BE2C (cell line): ENCODE measurements around the gene KNTC1.

Experiments used
- DNase-seq: peaks from one replicate; pipeline ENCODE4 v3.0.0-alpha.2; 2020
- H3K27me3 ChIP-seq: fragments of 250-450 bp; sonication (Bioruptor Pico); 2 replicates; pipeline ENCODE4 v1.5.1; 2020; ENCODE audit warnings: mild to moderate bottlenecking
- H3K36me3 ChIP-seq: fragments of 250-450 bp; sonication (Bioruptor Pico); 2 replicates; pipeline ENCODE4 v1.5.1; 2020; ENCODE audit warnings: mild to moderate bottlenecking
- H3K4me1 ChIP-seq: fragments of 250-450 bp; sonication (Bioruptor Pico); 2 replicates; pipeline ENCODE4 v1.5.1; 2020
- H3K4me3 ChIP-seq: 2 replicates; pipeline ENCODE4 v1.5.1; 2011; ENCODE audit warnings: low read depth, low read length
- H3K9me3 ChIP-seq: fragments of 250-450 bp; sonication (Bioruptor Pico); 2 replicates; pipeline ENCODE4 v1.5.1; 2020
- TF ChIP-seq, protein P1 (sequence below): IDR thresholded peaks from 2 replicates; pipeline ENCODE4 v1.5.1; 2012; ENCODE audit warnings: mild to moderate bottlenecking, low read depth, low read length

Gene KNTC1

DNA sequence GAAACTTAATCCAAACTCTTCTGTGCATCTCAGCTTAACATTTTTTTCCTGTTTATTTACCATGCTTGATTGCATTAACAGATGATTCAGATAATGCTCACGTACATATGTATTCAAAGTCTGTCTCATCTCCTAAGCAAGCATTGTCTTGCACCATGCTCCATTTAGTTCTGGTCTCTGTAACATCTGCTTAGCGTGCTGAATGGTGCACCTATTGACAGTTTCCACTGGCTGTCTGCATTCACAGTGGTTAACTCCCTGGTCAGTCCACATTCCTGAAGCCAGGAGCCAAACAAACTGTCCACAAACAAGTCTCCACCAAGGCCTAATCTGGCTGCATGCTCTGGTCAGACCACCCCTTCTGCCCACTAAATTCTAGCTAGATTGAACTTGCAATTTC, 83.9 kb downstream of the KNTC1 start:
- DNase-seq, result no peak
- H3K36me3 ChIP-seq, result peaks cover 83% of the 10 kb centered on the region

DNA sequence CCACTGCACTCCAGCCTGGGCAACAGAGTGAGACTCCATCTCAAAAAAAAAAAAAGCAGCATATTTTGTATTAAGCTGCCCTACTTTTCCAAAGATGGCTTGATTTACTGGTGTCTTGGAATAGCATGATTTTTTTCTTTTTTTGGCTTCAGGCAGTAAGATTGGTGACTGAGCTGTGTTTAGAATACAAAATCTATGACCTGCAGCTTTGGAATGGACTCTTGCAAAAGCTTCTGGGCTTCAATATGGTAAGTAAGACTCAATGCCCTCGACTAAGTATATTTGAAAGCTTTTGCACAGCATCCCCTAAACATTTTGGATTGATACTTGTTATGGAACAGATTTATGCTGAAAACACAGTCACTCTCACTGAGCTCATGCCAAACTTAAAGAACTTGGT, 87.8 kb downstream of the KNTC1 start:
- H3K27me3 ChIP-seq, result no peaks in the 10 kb centered on the region
- TF ChIP-seq, protein P1, sequence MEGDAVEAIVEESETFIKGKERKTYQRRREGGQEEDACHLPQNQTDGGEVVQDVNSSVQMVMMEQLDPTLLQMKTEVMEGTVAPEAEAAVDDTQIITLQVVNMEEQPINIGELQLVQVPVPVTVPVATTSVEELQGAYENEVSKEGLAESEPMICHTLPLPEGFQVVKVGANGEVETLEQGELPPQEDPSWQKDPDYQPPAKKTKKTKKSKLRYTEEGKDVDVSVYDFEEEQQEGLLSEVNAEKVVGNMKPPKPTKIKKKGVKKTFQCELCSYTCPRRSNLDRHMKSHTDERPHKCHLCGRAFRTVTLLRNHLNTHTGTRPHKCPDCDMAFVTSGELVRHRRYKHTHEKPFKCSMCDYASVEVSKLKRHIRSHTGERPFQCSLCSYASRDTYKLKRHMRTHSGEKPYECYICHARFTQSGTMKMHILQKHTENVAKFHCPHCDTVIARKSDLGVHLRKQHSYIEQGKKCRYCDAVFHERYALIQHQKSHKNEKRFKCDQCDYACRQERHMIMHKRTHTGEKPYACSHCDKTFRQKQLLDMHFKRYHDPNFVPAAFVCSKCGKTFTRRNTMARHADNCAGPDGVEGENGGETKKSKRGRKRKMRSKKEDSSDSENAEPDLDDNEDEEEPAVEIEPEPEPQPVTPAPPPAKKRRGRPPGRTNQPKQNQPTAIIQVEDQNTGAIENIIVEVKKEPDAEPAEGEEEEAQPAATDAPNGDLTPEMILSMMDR, result no peak
- no peaks in the 10 kb centered on the region for H3K9me3 ChIP-seq
- no peaks in the 10 kb centered on the region for H3K4me1 ChIP-seq
- DNase-seq, result no peak
- H3K36me3 ChIP-seq, result peaks cover 71% of the 10 kb centered on the region
- no peak overlapping the region for H3K4me3 ChIP-seq

More for the DNA sequence above, 83.9 kb downstream of the KNTC1 start:
- TF ChIP-seq, protein P1, result no peak
- Histone ChIP-seq H3K27me3 (no peaks in the 10 kb centered on the region), H3K4me3 (no peak overlapping the region), H3K4me1 (no peaks in the 10 kb centered on the region), H3K9me3 (no peaks in the 10 kb centered on the region)

DNA sequence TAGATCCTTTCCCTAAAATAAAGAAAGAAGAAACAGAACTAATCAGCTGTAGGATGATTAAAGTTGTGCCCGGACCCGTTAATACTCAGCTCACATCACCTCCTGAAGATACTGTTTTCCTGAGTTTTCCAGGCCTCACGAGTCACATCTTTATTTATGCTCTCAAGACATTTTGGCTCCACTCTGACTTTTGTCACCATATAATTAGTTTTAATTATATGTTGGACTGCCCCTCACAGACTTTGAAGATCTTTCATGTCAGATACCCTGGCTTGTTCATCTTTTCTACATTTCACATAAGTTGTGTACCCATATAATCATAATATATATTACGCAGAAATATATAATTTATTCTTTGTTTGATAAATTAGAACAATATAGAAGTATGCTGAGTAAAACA, 88.7 kb downstream of the KNTC1 start:
- TF ChIP-seq, protein P1, result no peak
- H3K9me3 ChIP-seq, result no peaks in the 10 kb centered on the region
- H3K27me3 ChIP-seq, result no peaks in the 10 kb centered on the region
- H3K36me3 ChIP-seq, result peaks cover 69% of the 10 kb centered on the region
- no peak overlapping the region for H3K4me3 ChIP-seq
- DNase-seq, result no peak
- no peaks in the 10 kb centered on the region for H3K4me1 ChIP-seq

- H3K9me3 ChIP-seq, result no peaks in the 10 kb centered on the region
- peaks cover 9% of the 10 kb centered on the region for H3K36me3 ChIP-seq
- H3K27me3 ChIP-seq, result no peaks in the 10 kb centered on the region
- H3K4me3 ChIP-seq, result no peak overlapping the region
- DNase-seq, result no peak
- H3K4me1 ChIP-seq, result no peaks in the 10 kb centered on the region
- TF ChIP-seq, protein P1, result no peak
Measured at GRCh38 chr12:122635471-122635870, 108.4 kb downstream of the KNTC1 start.

DNA sequence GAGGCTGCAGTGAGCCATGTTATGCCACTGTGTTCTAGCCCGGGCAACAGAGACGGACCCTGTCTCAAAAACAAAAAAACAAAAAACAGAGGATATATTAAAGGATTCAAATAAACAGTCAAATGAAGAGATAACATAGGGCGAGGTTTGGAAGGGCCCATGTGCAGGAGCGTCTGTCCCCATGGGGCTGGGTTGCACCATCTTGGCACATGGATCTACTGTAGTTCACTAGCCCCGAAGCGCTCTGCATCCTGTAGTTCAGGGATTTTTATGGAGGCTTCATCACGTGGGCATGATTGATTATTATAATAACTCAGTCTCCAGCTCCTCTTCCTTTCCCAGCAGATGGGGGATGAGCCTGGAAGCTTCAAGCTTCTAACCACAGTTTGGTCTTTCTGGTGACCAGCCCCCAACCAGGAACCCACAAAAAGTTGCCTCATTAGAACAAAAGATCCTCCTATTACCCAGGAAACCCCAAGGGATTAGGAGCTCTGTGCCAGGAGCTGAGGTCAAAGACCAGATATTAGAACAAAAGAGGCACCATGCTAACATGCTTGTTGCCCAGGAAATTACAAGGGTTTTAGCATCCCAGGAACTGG, 116.3 kb downstream of the KNTC1 start:
- H3K36me3 ChIP-seq, result no peaks in the 10 kb centered on the region
- no peaks in the 10 kb centered on the region for H3K4me1 ChIP-seq
- no peaks in the 10 kb centered on the region for H3K9me3 ChIP-seq
- TF ChIP-seq, protein P1, result no peak
- no peak for DNase-seq
- no peaks in the 10 kb centered on the region for H3K27me3 ChIP-seq
- no peak overlapping the region for H3K4me3 ChIP-seq

DNA sequence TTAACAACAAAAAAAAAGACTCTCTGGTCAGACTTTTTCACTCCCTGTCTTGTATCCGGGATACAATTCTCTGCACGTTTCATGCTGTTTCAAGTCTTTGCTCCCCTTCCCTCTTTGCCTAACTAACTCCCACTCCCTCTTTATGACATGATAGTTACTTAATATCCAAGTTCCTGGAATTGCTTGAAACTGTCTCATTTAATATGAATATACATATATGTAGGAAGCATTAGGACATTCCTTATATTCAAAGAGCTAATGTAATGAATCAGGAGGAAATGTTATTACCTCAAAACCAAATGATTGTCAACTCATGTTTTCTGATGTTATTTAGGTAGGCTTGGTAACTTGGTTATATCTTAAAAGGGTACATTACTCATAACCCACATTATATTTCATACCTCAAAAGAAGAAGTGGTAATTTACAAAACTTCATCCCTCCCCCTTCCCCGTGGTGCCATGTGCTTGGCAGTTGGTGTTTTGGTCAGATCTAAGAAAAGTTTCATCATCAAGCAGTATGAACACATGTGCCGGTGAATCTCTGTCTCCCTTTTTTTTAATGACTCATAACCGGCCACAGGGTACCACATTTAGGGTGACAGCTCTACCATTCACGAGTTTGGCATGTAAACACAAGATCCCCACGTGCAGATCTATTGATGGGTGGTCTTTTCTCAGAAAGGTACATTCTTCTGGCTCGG, 119.6 kb downstream of the KNTC1 start:
- H3K4me1 ChIP-seq, result no peaks in the 10 kb centered on the region
- TF ChIP-seq, protein P1, result no peak

More for the DNA sequence above, 119.6 kb downstream of the KNTC1 start:
- Histone ChIP-seq H3K9me3 (no peaks in the 10 kb centered on the region), H3K27me3 (no peaks in the 10 kb centered on the region), H3K4me3 (no peak overlapping the region), H3K36me3 (no peaks in the 10 kb centered on the region)
- no peak for DNase-seq
